Middle frontal gyrus (tissue), 1 donor: ENCODE data around the gene ADAT1.

Experiments
- DNase-seq: peaks from one replicate; pipeline ENCODE4 v3.0.0-alpha.2; 2015; ENCODE audit warnings: low spot score; ENCODE audit errors: extremely low spot score

The ADAT1 gene

GRCh38 chr16:75622761-75623605 lies at the start of gene ADAT1:
Gene ADAT1 (minus strand): TSS chr16:75623281. CDS start chr16:75620799, 2,482 bp downstream.
- DNase-seq: peak; percentile 97

GRCh38 chr16:75667503-75667902 lies 44.4 kb upstream of the ADAT1 start:
- no peak for DNase-seq

- DNase-seq: no peak
Observed at GRCh38 chr16:75660726-75661302, 37.7 kb upstream of the ADAT1 start.

- DNase-seq: no peak
Observed at GRCh38 chr16:75660321-75660720, 37.2 kb upstream of the ADAT1 start.

- DNase-seq: no peak
Observed at GRCh38 chr16:75658175-75658574, 35.1 kb upstream of the ADAT1 start.

- no peak for DNase-seq
Observed at GRCh38 chr16:75653922-75654321, 30.8 kb upstream of the ADAT1 start.

GRCh38 chr16:75648265-75649076 lies 25.4 kb upstream of the ADAT1 start:
- peak; percentile 57 for DNase-seq

- peak; percentile 88 for DNase-seq
Observed at GRCh38 chr16:75647492-75648264, 24.6 kb upstream of the ADAT1 start, which contains the start of the genes KARS1 and TERF2IP. Gene KARS1 (minus strand): TSS chr16:75647665. CDS start chr16:75647639, 26 bp downstream. Gene TERF2IP (plus strand): TSS chr16:75647773. CDS start chr16:75647883, 110 bp downstream.

- no peak for DNase-seq
Observed at GRCh38 chr16:75647112-75647491, 24.0 kb upstream of the ADAT1 start.

GRCh38 chr16:75644240-75645012 lies 21.3 kb upstream of the ADAT1 start:
- DNase-seq: no peak

GRCh38 chr16:75640598-75640997 lies 17.5 kb upstream of the ADAT1 start:
- DNase-seq: no peak

GRCh38 chr16:75635036-75635435 lies 12.0 kb upstream of the ADAT1 start:
- DNase-seq: no peak

GRCh38 chr16:75632857-75633256 lies 9.8 kb upstream of the ADAT1 start:
- no peak for DNase-seq

GRCh38 chr16:75630052-75630451 lies 7.0 kb upstream of the ADAT1 start:
- DNase-seq: no peak

- DNase-seq: no peak
Observed at GRCh38 chr16:75629132-75629531, 6.1 kb upstream of the ADAT1 start.

GRCh38 chr16:75628351-75628750 lies 5.3 kb upstream of the ADAT1 start:
- no peak for DNase-seq

GRCh38 chr16:75627851-75628250 lies 4.8 kb upstream of the ADAT1 start:
- DNase-seq: no peak

- DNase-seq: no peak
Observed at GRCh38 chr16:75626806-75627205, 3.7 kb upstream of the ADAT1 start.

GRCh38 chr16:75624921-75625334 lies 1.8 kb upstream of the ADAT1 start:
- DNase-seq: no peak

- DNase-seq: no peak
Observed at GRCh38 chr16:75621170-75621477, 2.0 kb downstream of the ADAT1 start.
